GM18868 (cell line): ENCODE results near the gene MTA3.
"Not testable (repeated sequence)": the region's sequence is repeated elsewhere in the genome, so short reads cannot be mapped to it uniquely, and the experiment has no call there.

ENCODE experiments used
- ATAC-seq: cut with Tn5 transposase; IDR thresholded peaks from one replicate; pipeline ENCODE4 v1.9.1; 2021; ENCODE audit warnings: mild to moderate bottlenecking, moderate library complexity; ENCODE audit not compliant: unreplicated experiment

The MTA3 gene

GRCh38 chr2:42566837-42567321 is 1.6 kb upstream of the MTA3 start:
- ATAC-seq = peak; percentile 36

- no peak for ATAC-seq
These were observed 1.1 kb upstream of the MTA3 start for GRCh38 chr2:42567364-42567763.

GRCh38 chr2:42567806-42568400 is 529 bp upstream of the MTA3 start:
- peak; percentile 58 for ATAC-seq

GRCh38 chr2:42569116-42569711 is 782 bp downstream of the MTA3 start:
- peak; percentile 8 for ATAC-seq

DNA sequence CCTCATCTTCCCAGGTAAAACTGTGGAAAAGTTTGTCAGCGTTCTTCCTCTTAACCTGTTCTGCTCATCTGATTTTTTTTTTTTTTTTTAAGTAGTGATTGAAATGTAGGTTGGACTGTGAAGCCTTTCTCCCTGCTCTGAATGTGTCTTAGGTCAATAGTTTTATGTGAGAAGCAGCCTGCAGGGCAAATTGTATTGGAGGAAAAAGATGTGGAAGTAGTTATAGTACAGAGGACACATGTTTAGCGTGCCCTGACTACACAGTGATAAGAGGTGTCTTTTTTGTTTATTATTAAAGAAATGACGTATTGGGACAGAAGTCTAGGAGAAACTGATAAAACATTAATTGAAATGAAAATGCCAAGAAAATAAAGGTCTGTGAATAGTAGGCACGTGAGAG is 1.5 kb downstream of the MTA3 start:
- no peak for ATAC-seq

- no peak for ATAC-seq
These were observed 4.1 kb downstream of the MTA3 start for GRCh38 chr2:42572297-42573081.

GRCh38 chr2:42573256-42573655 is 4.8 kb downstream of the MTA3 start:
- ATAC-seq = no peak

- ATAC-seq = peak; percentile 66
These were observed 7.1 kb downstream of the MTA3 start for GRCh38 chr2:42575458-42576064.

- ATAC-seq = no peak
These were observed 10.2 kb downstream of the MTA3 start for GRCh38 chr2:42578621-42579020.

GRCh38 chr2:42581257-42581656 is 12.8 kb downstream of the MTA3 start:
- ATAC-seq = no peak

DNA sequence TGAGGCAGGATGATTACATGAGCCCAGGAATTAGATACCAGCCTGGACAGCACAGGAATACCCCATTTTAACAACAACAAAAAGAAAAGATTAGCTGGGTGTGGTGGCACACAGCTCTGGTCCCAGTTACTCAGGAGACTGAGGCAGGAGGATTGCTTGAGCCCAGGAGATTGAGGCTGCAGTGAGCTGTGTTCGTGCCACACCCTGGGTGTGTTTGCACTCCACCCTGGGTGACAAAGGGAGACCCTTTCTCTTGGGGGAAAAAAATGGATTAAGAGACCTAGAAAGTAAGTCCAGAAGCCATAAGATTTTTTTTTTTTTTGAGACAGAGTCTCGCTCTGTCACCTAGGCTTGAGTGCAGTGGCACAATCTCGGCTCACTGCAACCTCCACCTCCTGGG is 16.2 kb downstream of the MTA3 start:
- not testable (repeated sequence) for ATAC-seq

- ATAC-seq = no peak
These were observed 17.3 kb downstream of the MTA3 start for GRCh38 chr2:42585779-42586178.

GRCh38 chr2:42587526-42588117 is 19.2 kb downstream of the MTA3 start:
- no peak for ATAC-seq

GRCh38 chr2:42588121-42588520 is 19.7 kb downstream of the MTA3 start:
- no peak for ATAC-seq

DNA sequence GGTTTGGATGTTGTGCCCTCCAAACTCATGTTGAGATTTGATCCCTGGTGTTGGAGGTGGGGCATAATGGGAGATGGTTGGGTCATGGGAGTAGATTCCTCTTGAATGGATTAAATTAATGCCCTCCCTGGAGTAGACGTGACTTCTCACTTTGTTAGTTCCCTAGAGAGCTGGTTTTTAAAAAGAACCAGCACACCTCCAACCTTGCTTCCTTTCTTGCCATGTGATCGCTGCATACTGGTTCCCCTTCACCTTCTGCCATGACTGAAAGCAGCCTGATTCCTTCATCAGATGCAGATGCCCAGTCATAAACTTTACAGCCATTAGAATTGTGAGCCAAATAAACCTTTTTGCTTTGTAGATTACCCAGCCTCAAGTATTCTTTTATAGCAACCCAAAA is 21.7 kb downstream of the MTA3 start:
- ATAC-seq = no peak

DNA sequence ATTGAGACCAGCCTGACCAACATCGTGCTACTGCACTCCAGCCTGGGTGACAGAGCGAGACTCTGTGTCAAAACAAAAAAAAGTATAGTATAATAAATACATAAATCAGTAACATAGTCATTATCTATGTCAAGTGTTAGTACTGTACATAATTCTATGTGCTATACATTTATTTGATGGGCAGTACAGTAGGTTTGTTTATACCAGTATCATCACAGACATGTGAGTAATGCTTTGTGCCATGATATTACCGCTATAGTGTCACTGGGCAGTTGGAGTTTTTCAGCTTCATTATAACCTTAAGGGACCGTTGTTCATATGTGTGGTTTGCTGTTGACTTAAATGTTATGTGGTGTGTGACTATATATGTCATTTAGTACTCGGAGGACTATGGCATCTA is 24.9 kb downstream of the MTA3 start:
- ATAC-seq = no peak

GRCh38 chr2:42598656-42599055 is 30.2 kb downstream of the MTA3 start:
- ATAC-seq = no peak

DNA sequence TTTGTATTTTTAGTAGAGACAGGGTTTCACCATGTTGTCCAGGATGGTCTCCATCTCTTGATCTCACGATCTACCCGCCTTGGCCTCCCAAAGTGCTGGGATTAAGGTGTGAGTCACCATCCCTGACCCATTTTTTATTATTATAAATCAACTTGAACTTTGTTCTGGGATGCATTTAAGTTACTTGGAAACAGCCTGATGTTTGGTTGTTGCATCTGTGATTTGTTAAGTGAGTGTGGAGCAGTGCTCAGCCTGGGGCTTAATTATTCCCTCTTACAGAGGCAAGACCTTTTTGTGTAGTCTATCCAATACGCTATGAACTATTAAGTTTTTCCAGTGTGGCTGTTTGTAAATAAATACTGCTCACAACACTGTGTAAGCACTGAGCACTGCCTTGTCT is 32.6 kb downstream of the MTA3 start:
- no peak for ATAC-seq

DNA sequence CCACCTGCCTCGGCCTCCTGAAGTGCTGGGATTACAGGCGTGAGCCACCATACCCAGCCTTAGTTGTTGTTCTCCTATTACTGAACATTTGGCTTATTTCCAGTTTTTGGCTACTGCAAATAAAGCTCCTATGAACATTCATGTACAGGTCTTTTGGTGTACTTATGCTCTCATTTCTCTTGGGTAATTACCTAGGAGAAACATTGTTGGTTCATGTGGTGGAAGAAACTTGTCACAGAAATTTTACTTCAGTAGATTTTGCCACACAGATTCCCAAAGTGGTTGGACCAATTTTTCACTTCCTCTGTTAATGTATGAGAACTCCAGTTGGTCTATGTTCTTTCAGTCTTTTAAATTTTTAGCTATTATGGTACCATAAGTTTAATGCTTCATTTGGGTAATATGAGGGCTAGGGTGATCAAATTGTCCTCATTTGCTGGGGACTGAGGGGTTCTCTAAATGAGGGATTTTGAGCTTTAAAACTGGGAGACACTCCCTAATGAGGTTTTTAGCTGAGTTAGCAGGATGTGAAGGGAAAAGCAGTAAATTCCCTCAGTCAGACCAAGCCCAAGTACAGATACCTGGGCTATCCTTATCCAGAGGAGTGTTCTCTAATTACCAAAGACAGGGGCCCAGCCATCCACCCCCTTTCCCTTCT is 33.9 kb downstream of the MTA3 start:
- ATAC-seq = peak; percentile 52

- ATAC-seq = no peak
These were observed 34.4 kb downstream of the MTA3 start for GRCh38 chr2:42602876-42603219.

DNA sequence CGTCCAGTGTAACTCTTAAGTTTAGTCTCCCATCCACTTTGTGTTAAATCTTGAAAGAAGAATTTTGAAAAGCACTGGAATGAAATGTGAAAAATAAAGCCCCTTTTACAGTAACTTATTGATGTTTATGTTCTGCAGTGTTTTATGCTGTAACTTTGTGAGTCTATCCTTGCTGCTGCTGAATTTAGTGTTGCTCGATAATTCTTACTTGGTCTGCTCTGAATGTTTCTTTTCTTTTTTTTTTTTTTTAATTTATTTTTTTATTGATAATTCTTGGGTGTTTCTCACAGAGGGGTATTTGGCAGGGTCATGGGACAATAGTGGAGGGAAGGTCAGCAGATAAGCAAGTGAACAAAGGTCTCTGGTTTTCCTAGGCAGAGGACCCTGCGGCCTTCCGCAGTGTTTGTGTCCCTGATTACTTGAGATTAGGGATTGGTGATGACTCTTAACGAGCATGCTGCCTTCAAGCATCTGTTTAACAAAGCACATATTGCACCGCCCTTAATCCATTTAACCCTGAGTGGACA is 36.0 kb downstream of the MTA3 start:
- not testable (repeated sequence) for ATAC-seq
